ENCODE measurements around the gene POU3F1. TPM values are rescaled to one million over a fixed set of nuclear protein-coding genes. Genes with fewer than 3 reads are reported as not detected.
A peak's percentile ranks its signal among the peaks of the same experiment; 100 is the strongest.

The POU3F1 gene
- total and polyA plus RNA-seq, 2 donors (not counting 1 experiment from before 2014, with no cell fraction given) = 0.63 to 3.8 TPM

DNA sequence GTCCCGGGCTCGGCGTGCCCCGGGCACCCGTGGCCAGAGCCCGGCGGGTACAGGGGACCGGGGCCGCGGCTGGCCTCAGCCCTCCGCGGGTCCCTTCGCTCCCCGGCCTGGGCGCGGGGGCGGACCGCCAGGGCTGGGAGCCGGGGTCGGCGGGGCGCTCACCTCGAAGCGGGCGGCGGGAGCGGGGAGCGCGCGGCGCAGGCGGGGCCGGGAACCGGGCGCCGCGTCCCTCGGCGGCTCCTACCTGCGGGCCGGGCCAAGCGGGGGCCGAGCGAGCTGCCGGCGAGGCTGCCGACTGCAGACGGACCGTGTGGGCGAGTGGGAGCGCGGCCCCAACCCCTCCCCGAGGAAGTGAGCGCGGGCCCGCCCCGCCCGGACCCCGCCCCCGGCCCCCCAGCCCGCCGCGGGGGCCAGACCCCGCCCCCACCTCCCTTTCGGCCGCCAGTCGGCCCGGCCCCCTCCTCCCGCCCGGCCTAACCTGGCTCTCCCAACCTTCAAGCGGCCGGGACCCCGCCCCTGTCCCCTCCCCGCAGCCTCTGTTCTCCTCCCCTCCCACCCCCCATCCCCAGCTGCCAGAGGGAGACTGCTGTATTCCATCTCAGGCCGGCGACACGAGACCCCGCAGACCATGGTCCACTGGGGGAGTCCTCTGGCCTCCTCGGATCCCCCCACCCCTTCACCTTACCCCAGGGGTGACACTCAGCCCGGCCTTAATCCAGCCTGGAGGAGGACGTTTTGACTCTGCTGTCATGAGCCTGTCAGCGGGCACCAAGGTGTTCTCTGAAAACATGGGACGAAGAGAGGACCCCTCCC lies 41.2 kb downstream of the POU3F1 start, which contains the start of gene FHL3:
TSS of gene FHL3 (minus strand) at position 320 of the 813 bp plus-strand sequence. CDS start 6,102 bp downstream, outside the sequence.
- Histone ChIP-seq H3K27ac (ENCODE audit: low read length in 2 of 2) (no peak within 1 kb of the TSS), H3K9me3 (ENCODE audit: control extremely low read depth in 1 of 3, control insufficient read depth in 2 of 3, insufficient read depth in 1 of 3, low read length in 2 of 3) (no peaks in the 10 kb centered on the region), H3K79me2 (ENCODE audit: control insufficient read depth, insufficient read depth, low read length) (no peaks in the 10 kb centered on the region), H3K36me3 (replicated peaks in 1 of 2; ENCODE audit: control extremely low read depth in 1 of 2, control insufficient read depth in 1 of 2, extremely low read depth in 1 of 2, insufficient read depth in 2 of 2, low read length in 1 of 2) (no peaks in the 10 kb centered on the region), H3K27me3 (replicated peaks in 1 of 4; ENCODE audit: control extremely low read depth in 1 of 4, control insufficient read depth in 3 of 4, insufficient read depth in 4 of 4, low read length in 3 of 4) (peaks cover 0 to 13% (median 6%) of the 10 kb centered on the region in 4 experiments), H2AFZ (ENCODE audit: insufficient read depth, low read depth, low read length, poor library complexity, severe bottlenecking) (peak within 1 kb of the TSS; percentile 75), H3K4me3 (ENCODE audit: control extremely low read depth in 1 of 5, extremely low read depth in 1 of 5, insufficient read depth in 1 of 5, low read depth in 2 of 5, low read length in 4 of 5) (peak within 1 kb of the TSS; percentile 36 to 73 (median 45)), H3K4me1 (ENCODE audit: control insufficient read depth in 2 of 2, insufficient read depth in 2 of 2, low read length in 2 of 2) (peaks cover 11 to 15% of the 10 kb centered on the region in 2 donors), H3K9ac (ENCODE audit: low read length) (peak within 1 kb of the TSS; percentile 63), H4K20me1 (ENCODE audit: control insufficient read depth, insufficient read depth, low read length, poor library complexity, severe bottlenecking) (no peaks in the 10 kb centered on the region), H3K4me2 (replicated peaks; ENCODE audit: low read depth, low read length, poor library complexity, severe bottlenecking) (peak within 1 kb of the TSS; percentile 87)
- TF ChIP-seq EZH2 (IDR thresholded peaks at IDR 0.05; ENCODE audit: borderline replicate concordance, insufficient read depth, low read depth, low read length, poor library complexity, severe bottlenecking) (no peak), CTCF (IDR thresholded peaks at IDR 0.05) (no peak)
- intact Hi-C loops (cut with micrococcal nuclease) = no loop called here
- Mint-ChIP-seq H3K4me3 (peak within 1 kb of the TSS; percentile 74), H3K4me1 (peaks cover 7% of the 10 kb centered on the region), H3K9me3 (ENCODE audit: insufficient read depth) (no peaks in the 10 kb centered on the region), H3K27ac (no peak within 1 kb of the TSS), H3K27me3 (peaks cover 11% of the 10 kb centered on the region)
- ChIA-PET POLR2A (interaction anchor here (0.6 kb wide), 1 partner anchor 19 kb away, joined by 3 read pairs; no protein-coding TSS in a partner anchor), CTCF (no interaction called here)
- peak; percentile 40 for DNase-seq
- 4% methylated on average over 67 of the region's 83 CpGs for WGBS (ENCODE audit: insufficient coverage)
- peak; percentile 76 for ATAC-seq (ENCODE audit: low read depth)

All from B cell (primary cell).